ENCODE measurements around the gene SHC4.
"Not testable (repeated sequence)": the region's sequence is repeated elsewhere in the genome, so short reads cannot be mapped to it uniquely, and the experiment has no call there.

The SHC4 gene

DNA sequence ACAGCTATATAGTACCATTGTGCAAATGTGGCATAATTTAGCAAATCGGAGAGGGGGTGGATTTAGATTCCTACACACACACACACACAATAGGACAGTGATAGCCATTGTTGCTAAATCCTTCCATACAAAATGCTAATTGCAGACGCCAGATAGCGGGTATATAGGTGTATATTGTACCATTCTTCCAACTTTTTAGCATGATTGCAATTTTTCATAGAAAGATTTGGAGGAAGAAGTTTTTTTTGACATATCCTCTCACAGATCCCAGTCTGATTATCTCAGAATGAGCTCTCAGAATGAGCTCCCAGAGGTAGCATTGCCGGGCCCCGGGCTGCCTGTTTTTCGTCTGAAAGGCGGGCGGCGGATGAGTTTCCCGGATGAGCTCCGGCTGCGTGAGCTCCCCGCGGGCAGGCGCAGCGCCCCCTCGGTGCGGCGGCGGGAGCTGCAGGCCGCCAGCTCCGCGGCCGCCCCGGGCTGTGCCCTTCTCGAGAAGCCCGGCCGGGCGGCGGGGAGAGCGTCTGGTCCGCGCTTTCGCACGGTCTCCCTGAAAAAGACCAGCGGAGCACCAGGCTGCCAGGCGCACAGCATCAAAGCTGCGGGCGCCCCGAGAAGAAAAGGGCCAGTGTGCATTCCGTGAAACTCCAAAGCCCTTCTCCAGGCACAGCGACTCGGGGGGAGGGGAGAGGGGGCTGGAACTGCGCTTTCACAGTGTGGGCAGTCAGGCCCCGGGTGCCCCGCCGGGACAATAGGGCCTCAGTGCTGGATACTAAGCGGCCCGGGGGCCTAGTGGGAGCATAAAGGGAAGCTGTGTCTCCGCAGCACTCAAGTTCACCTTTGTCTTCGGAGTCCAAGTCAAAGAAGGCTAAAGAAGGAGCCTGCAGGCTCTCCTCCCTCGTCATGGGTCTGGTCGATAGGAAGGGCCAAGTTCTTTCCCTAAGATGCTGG lies 12.0 kb upstream of the SHC4 start:
- H3K4me3 ChIP-seq (ENCODE audit: low read depth, low read length), result peak overlapping the region; percentile 42
- DNase-seq (ENCODE audit: low read depth), result peak; percentile 85
- TF ChIP-seq POLR2A (IDR thresholded peaks at IDR 0.05; ENCODE audit: extremely low read depth, insufficient read length), result peak; percentile 51
- TF ChIP-seq, protein P1, sequence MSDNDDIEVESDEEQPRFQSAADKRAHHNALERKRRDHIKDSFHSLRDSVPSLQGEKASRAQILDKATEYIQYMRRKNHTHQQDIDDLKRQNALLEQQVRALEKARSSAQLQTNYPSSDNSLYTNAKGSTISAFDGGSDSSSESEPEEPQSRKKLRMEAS (IDR thresholded peaks at IDR 0.05; ENCODE audit: low read depth, low read length), result peak; percentile 44
- TF ChIP-seq, protein P2, sequence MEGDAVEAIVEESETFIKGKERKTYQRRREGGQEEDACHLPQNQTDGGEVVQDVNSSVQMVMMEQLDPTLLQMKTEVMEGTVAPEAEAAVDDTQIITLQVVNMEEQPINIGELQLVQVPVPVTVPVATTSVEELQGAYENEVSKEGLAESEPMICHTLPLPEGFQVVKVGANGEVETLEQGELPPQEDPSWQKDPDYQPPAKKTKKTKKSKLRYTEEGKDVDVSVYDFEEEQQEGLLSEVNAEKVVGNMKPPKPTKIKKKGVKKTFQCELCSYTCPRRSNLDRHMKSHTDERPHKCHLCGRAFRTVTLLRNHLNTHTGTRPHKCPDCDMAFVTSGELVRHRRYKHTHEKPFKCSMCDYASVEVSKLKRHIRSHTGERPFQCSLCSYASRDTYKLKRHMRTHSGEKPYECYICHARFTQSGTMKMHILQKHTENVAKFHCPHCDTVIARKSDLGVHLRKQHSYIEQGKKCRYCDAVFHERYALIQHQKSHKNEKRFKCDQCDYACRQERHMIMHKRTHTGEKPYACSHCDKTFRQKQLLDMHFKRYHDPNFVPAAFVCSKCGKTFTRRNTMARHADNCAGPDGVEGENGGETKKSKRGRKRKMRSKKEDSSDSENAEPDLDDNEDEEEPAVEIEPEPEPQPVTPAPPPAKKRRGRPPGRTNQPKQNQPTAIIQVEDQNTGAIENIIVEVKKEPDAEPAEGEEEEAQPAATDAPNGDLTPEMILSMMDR (IDR thresholded peaks at IDR 0.05; ENCODE audit: low read depth, low read length), result peak; percentile 52
- peak; percentile 51 for TF ChIP-seq MYC (IDR thresholded peaks at IDR 0.05; ENCODE audit: low read depth, low read length)

DNA sequence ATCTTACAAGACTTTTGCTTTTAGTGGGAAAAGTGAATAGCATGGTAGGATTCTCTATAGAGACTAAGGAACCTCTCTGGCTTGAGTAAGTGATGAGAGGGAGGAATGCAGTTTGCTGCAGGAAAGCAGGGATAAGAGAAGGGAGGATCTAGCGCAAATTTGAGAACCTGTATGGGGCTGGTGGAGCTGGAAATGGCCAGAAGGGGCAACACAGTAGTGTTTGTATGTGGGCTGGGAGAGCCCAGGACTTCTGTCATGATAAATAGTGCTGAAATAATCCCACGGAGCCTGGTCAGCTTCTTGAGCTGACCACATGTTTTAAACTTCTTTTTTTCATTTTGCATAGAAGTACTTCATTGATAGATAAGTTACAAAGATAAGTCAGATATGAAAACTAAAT lies 11.2 kb upstream of the SHC4 start:
- TF ChIP-seq, protein P2 (IDR thresholded peaks at IDR 0.05; ENCODE audit: low read depth, low read length), result no peak
- TF ChIP-seq POLR2A (IDR thresholded peaks at IDR 0.05; ENCODE audit: extremely low read depth, insufficient read length), result no peak
- TF ChIP-seq, protein P1 (IDR thresholded peaks at IDR 0.05; ENCODE audit: low read depth, low read length), result no peak
- TF ChIP-seq MYC (IDR thresholded peaks at IDR 0.05; ENCODE audit: low read depth, low read length), result no peak
- H3K4me3 ChIP-seq (ENCODE audit: low read depth, low read length), result no peak overlapping the region
- DNase-seq (ENCODE audit: low read depth), result peak; percentile 32

DNA sequence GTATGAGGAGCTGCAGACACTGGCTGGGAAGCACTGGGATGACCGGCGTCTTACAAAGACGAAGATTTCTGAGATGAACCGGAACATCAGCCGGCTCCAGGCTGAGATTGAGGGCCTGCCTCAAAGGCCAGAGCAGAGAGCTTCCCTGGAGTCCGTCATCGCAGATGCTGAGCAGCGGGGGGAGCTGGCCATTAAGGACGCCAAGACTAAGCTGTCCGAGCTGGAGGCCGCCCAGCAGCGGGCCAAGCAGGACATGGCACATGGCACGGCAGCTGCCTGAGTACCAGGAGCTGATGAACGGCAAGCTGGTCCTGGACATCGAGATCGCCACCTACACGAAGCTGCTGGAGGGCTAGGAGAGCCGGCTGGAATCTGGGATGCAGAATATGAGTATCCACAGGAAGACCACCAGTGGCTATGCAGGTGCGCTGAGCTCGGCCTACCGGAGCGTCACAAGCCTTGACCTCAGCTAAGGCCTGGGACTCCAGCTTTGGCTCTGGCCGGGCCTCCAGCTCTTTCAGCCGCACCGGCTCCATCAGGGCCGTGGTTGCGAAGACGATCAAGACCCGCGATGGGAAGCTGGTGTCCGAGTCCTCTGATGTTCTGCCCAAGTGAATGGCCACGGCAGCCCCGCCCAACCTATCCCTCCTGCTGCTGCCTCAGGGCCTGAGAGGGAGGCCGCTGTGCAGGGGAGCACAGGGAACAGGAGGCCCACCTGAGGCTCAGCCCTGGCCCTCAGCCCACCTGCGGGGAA lies 9.2 kb upstream of the SHC4 start:
- DNase-seq (ENCODE audit: low read depth), result no peak
- H3K4me3 ChIP-seq (ENCODE audit: low read depth, low read length), result no peak overlapping the region
- TF ChIP-seq POLR2A (IDR thresholded peaks at IDR 0.05; ENCODE audit: extremely low read depth, insufficient read length), result no peak
- TF ChIP-seq, protein P1 (IDR thresholded peaks at IDR 0.05; ENCODE audit: low read depth, low read length), result no peak
- TF ChIP-seq MYC (IDR thresholded peaks at IDR 0.05; ENCODE audit: low read depth, low read length), result no peak
- TF ChIP-seq, protein P2 (IDR thresholded peaks at IDR 0.05; ENCODE audit: low read depth, low read length), result no peak

DNA sequence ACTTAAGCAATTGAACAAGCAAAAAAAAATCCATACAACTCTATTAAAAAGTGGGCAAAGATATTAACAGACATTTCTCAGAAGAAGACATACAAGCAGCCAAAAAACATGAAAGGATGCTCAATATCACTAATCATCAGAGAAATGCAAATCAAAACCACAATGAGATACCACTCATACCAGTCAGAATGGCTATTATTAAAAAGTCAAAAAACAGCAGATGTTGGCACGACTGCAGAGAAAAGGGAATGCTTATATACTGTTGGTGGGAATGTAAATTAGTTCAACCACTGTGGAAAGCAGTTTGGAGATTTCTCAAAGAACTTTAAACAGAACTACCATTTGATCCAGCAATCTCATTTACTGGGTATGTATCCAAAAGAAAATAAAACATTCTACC lies 7.2 kb upstream of the SHC4 start:
- not testable (repeated sequence) for DNase-seq (ENCODE audit: low read depth); H3K4me3 ChIP-seq (ENCODE audit: low read depth, low read length)

DNA sequence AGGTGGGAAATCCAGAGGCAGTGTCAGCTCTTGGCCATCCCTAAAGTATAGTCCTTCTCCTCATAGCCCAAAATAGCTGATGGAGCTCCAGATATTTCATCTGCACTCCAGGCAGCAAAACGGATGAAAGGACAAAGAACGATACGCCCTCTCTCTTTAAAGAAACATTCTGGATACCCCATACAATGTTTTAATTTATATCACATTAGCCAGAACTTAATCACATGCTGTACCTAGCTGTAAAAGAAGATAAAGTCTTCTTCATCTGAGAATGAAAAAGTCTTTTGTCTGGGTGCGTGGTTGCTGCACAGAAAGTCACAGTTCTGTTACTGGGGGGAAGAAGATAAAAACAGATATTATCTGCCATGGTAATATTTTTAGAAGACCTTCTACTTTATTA lies 4.3 kb upstream of the SHC4 start:
- no peak for DNase-seq (ENCODE audit: low read depth)
- TF ChIP-seq, protein P1 (IDR thresholded peaks at IDR 0.05; ENCODE audit: low read depth, low read length), result no peak
- no peak for TF ChIP-seq POLR2A (IDR thresholded peaks at IDR 0.05; ENCODE audit: extremely low read depth, insufficient read length)
- H3K4me3 ChIP-seq (ENCODE audit: low read depth, low read length), result no peak overlapping the region

DNA sequence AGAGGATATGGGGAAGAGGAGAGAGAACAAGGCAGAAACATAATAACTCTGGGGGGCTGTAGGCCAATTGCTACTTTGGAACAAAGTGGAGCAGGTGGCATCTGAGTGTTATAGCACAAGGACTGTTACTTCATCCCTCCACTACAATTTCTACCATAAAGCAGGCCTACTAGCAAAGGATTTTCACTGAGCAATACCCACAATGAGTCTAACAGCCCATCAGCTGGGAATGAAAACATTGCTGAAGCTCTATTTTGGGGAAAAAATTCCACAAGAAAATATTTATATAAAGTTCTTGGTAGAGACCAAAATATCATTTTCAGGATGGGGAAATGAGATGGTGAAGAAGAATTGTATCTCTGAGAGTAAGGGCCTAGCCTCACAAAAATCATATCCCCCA lies 3.6 kb upstream of the SHC4 start:
- TF ChIP-seq, protein P2 (IDR thresholded peaks at IDR 0.05; ENCODE audit: low read depth, low read length), result no peak
- TF ChIP-seq, protein P1 (IDR thresholded peaks at IDR 0.05; ENCODE audit: low read depth, low read length), result no peak
- TF ChIP-seq MYC (IDR thresholded peaks at IDR 0.05; ENCODE audit: low read depth, low read length), result no peak
- no peak for TF ChIP-seq POLR2A (IDR thresholded peaks at IDR 0.05; ENCODE audit: extremely low read depth, insufficient read length)
- H3K4me3 ChIP-seq (ENCODE audit: low read depth, low read length), result no peak overlapping the region
- DNase-seq (ENCODE audit: low read depth), result no peak
